ENCODE results near the gene MPP3.
"Not testable (repeated sequence)": the region's sequence is repeated elsewhere in the genome, so short reads cannot be mapped to it uniquely, and the experiment has no call there.

The MPP3 gene

GRCh38 chr17:43842091-43842974 is 9.4 kb upstream of the MPP3 start:
- not testable (repeated sequence) for DNase-seq (ENCODE audit: low spot score); H2AK5ac ChIP-seq (ENCODE audit: low read depth, low read length); H2BK15ac ChIP-seq (ENCODE audit: low read length); H3K4me3 ChIP-seq (ENCODE audit: low read length in 2 of 2); H2BK120ac ChIP-seq (ENCODE audit: low read depth, low read length); H3K79me1 ChIP-seq (ENCODE audit: low read depth, low read length); H4K91ac ChIP-seq (ENCODE audit: low read depth, low read length, poor library complexity); H3K4me2 ChIP-seq (ENCODE audit: insufficient read depth, low read length, poor library complexity, severe bottlenecking); H3K4ac ChIP-seq (ENCODE audit: low read length); H2AFZ ChIP-seq (ENCODE audit: low read length); H3K27ac ChIP-seq (replicated peaks; ENCODE audit: low read length); H3K36me3 ChIP-seq (replicated peaks in 1 of 2; ENCODE audit: control insufficient read depth in 2 of 2, insufficient read depth in 2 of 2, low read length in 2 of 2); H4K8ac ChIP-seq (ENCODE audit: low read depth, low read length); H3K27me3 ChIP-seq (ENCODE audit: control insufficient read depth in 3 of 3, insufficient read depth in 3 of 3, low read depth in 1 of 3, low read length in 3 of 3); H2BK12ac ChIP-seq (ENCODE audit: low read length); H3K14ac ChIP-seq (ENCODE audit: low read length); H3K4me1 ChIP-seq (ENCODE audit: control insufficient read depth in 2 of 2, insufficient read depth in 1 of 2, low read depth in 1 of 2, low read length in 2 of 2); H3K9me3 ChIP-seq (replicated peaks in 1 of 2; ENCODE audit: control insufficient read depth in 2 of 2, insufficient read depth in 1 of 2, low read depth in 1 of 2, low read length in 2 of 2); H3K18ac ChIP-seq (ENCODE audit: low read length); H3K9ac ChIP-seq (ENCODE audit: low read depth, low read length, poor library complexity); H2BK5ac ChIP-seq (ENCODE audit: low read length); H3K23ac ChIP-seq (ENCODE audit: low read depth, low read length, poor library complexity)
- WGBS, 2 donors (ENCODE audit: extremely low coverage in 2 of 2, insufficient read length in 2 of 2, insufficient replicate concordance in 1 of 2): 100% methylated on average over 4 of the region's 54 CpGs; no CpG with 5 or more reads in 1 of the 2 donors

GRCh38 chr17:43841282-43841681 is 8.3 kb upstream of the MPP3 start:
- H2BK5ac ChIP-seq (ENCODE audit: low read length): no peak overlapping the region
- no peak overlapping the region for H3K18ac ChIP-seq (ENCODE audit: low read length)
- no peak overlapping the region for H3K4me3 ChIP-seq (ENCODE audit: low read length in 2 of 2)
- no peak overlapping the region for H4K91ac ChIP-seq (ENCODE audit: low read depth, low read length, poor library complexity)
- H2BK120ac ChIP-seq (ENCODE audit: low read depth, low read length): no peak overlapping the region
- H3K4me1 ChIP-seq (ENCODE audit: control insufficient read depth in 2 of 2, insufficient read depth in 1 of 2, low read depth in 1 of 2, low read length in 2 of 2): no peaks in the 10 kb centered on the region
- no peak overlapping the region for H3K4ac ChIP-seq (ENCODE audit: low read length)
- H4K8ac ChIP-seq (ENCODE audit: low read depth, low read length): no peak overlapping the region
- H3K27me3 ChIP-seq (ENCODE audit: control insufficient read depth in 3 of 3, insufficient read depth in 3 of 3, low read depth in 1 of 3, low read length in 3 of 3): peaks cover 0 to 6% (median 0%) of the 10 kb centered on the region in 3 experiments
- no CpG with 5 or more reads among the region's 4 CpGs for WGBS, 2 donors (ENCODE audit: extremely low coverage in 2 of 2, insufficient read length in 2 of 2, insufficient replicate concordance in 1 of 2)
- H2AK5ac ChIP-seq (ENCODE audit: low read depth, low read length): no peak overlapping the region
- no peak overlapping the region for H2BK15ac ChIP-seq (ENCODE audit: low read length)
- H3K23ac ChIP-seq (ENCODE audit: low read depth, low read length, poor library complexity): no peak overlapping the region
- no peaks in the 10 kb centered on the region for H3K36me3 ChIP-seq (replicated peaks in 1 of 2; ENCODE audit: control insufficient read depth in 2 of 2, insufficient read depth in 2 of 2, low read length in 2 of 2)
- no peak overlapping the region for H3K14ac ChIP-seq (ENCODE audit: low read length)
- no peak overlapping the region for H2BK12ac ChIP-seq (ENCODE audit: low read length)
- H3K79me1 ChIP-seq (ENCODE audit: low read depth, low read length): no peaks in the 10 kb centered on the region
- no peak overlapping the region for H3K9ac ChIP-seq (ENCODE audit: low read depth, low read length, poor library complexity)
- no peak overlapping the region for H3K4me2 ChIP-seq (ENCODE audit: insufficient read depth, low read length, poor library complexity, severe bottlenecking)
- no peak overlapping the region for H3K27ac ChIP-seq (replicated peaks; ENCODE audit: low read length)
- H2AFZ ChIP-seq (ENCODE audit: low read length): no peak overlapping the region
- no peak for DNase-seq (ENCODE audit: low spot score)
- H3K9me3 ChIP-seq (replicated peaks in 1 of 2; ENCODE audit: control insufficient read depth in 2 of 2, insufficient read depth in 1 of 2, low read depth in 1 of 2, low read length in 2 of 2): no peaks in the 10 kb centered on the region

- H3K14ac ChIP-seq (ENCODE audit: low read length): no peak overlapping the region
- peaks cover 0 to 6% (median 0%) of the 10 kb centered on the region in 3 experiments for H3K27me3 ChIP-seq (ENCODE audit: control insufficient read depth in 3 of 3, insufficient read depth in 3 of 3, low read depth in 1 of 3, low read length in 3 of 3)
- H2BK120ac ChIP-seq (ENCODE audit: low read depth, low read length): no peak overlapping the region
- no peak overlapping the region for H2BK5ac ChIP-seq (ENCODE audit: low read length)
- H3K36me3 ChIP-seq (replicated peaks in 1 of 2; ENCODE audit: control insufficient read depth in 2 of 2, insufficient read depth in 2 of 2, low read length in 2 of 2): no peaks in the 10 kb centered on the region
- H3K18ac ChIP-seq (ENCODE audit: low read length): no peak overlapping the region
- H4K8ac ChIP-seq (ENCODE audit: low read depth, low read length): no peak overlapping the region
- H2AFZ ChIP-seq (ENCODE audit: low read length): no peak overlapping the region
- no peaks in the 10 kb centered on the region for H3K9me3 ChIP-seq (replicated peaks in 1 of 2; ENCODE audit: control insufficient read depth in 2 of 2, insufficient read depth in 1 of 2, low read depth in 1 of 2, low read length in 2 of 2)
- WGBS, 2 donors (ENCODE audit: extremely low coverage in 2 of 2, insufficient read length in 2 of 2, insufficient replicate concordance in 1 of 2): no CpG with 5 or more reads among the region's 4 CpGs
- no peak overlapping the region for H2BK12ac ChIP-seq (ENCODE audit: low read length)
- H3K79me1 ChIP-seq (ENCODE audit: low read depth, low read length): no peaks in the 10 kb centered on the region
- no peak overlapping the region for H3K4me2 ChIP-seq (ENCODE audit: insufficient read depth, low read length, poor library complexity, severe bottlenecking)
- H3K4me3 ChIP-seq (ENCODE audit: low read length in 2 of 2): no peak overlapping the region
- H2AK5ac ChIP-seq (ENCODE audit: low read depth, low read length): no peak overlapping the region
- H3K23ac ChIP-seq (ENCODE audit: low read depth, low read length, poor library complexity): no peak overlapping the region
- DNase-seq (ENCODE audit: low spot score): no peak
- H3K9ac ChIP-seq (ENCODE audit: low read depth, low read length, poor library complexity): no peak overlapping the region
- no peak overlapping the region for H3K4ac ChIP-seq (ENCODE audit: low read length)
- no peak overlapping the region for H4K91ac ChIP-seq (ENCODE audit: low read depth, low read length, poor library complexity)
- no peak overlapping the region for H2BK15ac ChIP-seq (ENCODE audit: low read length)
- H3K27ac ChIP-seq (replicated peaks; ENCODE audit: low read length): no peak overlapping the region
- no peaks in the 10 kb centered on the region for H3K4me1 ChIP-seq (ENCODE audit: control insufficient read depth in 2 of 2, insufficient read depth in 1 of 2, low read depth in 1 of 2, low read length in 2 of 2)
These were observed 7.9 kb upstream of the MPP3 start for GRCh38 chr17:43840814-43841213.

GRCh38 chr17:43839670-43840108 is 6.7 kb upstream of the MPP3 start:
- no peak for DNase-seq (ENCODE audit: low spot score)
- Histone ChIP-seq H3K36me3 (replicated peaks in 1 of 2; ENCODE audit: control insufficient read depth in 2 of 2, insufficient read depth in 2 of 2, low read length in 2 of 2) (no peaks in the 10 kb centered on the region), H3K14ac (ENCODE audit: low read length) (peak overlapping the region; percentile 21), H3K27me3 (ENCODE audit: control insufficient read depth in 3 of 3, insufficient read depth in 3 of 3, low read depth in 1 of 3, low read length in 3 of 3) (peaks cover 0 to 6% (median 0%) of the 10 kb centered on the region in 3 experiments), H3K9me3 (replicated peaks in 1 of 2; ENCODE audit: control insufficient read depth in 2 of 2, insufficient read depth in 1 of 2, low read depth in 1 of 2, low read length in 2 of 2) (peaks cover 0 to under 1% of the 10 kb centered on the region in 2 donors), H3K4me2 (ENCODE audit: insufficient read depth, low read length, poor library complexity, severe bottlenecking) (no peak overlapping the region), H2AFZ (ENCODE audit: low read length) (no peak overlapping the region), H2BK5ac (ENCODE audit: low read length) (no peak overlapping the region), H3K4ac (ENCODE audit: low read length) (no peak overlapping the region), H4K8ac (ENCODE audit: low read depth, low read length) (no peak overlapping the region), H3K4me1 (ENCODE audit: control insufficient read depth in 2 of 2, insufficient read depth in 1 of 2, low read depth in 1 of 2, low read length in 2 of 2) (no peaks in the 10 kb centered on the region), H4K91ac (ENCODE audit: low read depth, low read length, poor library complexity) (no peak overlapping the region), H3K79me1 (ENCODE audit: low read depth, low read length) (no peaks in the 10 kb centered on the region), H3K23ac (ENCODE audit: low read depth, low read length, poor library complexity) (no peak overlapping the region), H3K18ac (ENCODE audit: low read length) (peak overlapping the region; percentile 28), H3K4me3 (ENCODE audit: low read length in 2 of 2) (no peak overlapping the region), H2AK5ac (ENCODE audit: low read depth, low read length) (no peak overlapping the region), H2BK120ac (ENCODE audit: low read depth, low read length) (no peak overlapping the region), H3K27ac (replicated peaks; ENCODE audit: low read length) (no peak overlapping the region), H3K9ac (ENCODE audit: low read depth, low read length, poor library complexity) (no peak overlapping the region), H2BK15ac (ENCODE audit: low read length) (no peak overlapping the region), H2BK12ac (ENCODE audit: low read length) (no peak overlapping the region)
- WGBS, 2 donors (ENCODE audit: extremely low coverage in 2 of 2, insufficient read length in 2 of 2, insufficient replicate concordance in 1 of 2): no CpG with 5 or more reads among the region's 7 CpGs
